ENCODE data around the gene MCAM. TPM values are rescaled to one million over a fixed set of nuclear protein-coding genes. Genes with fewer than 3 reads are reported as not detected.

The MCAM gene
- total and polyA plus RNA-seq, 2 of the 8 experiments (the other 6 are each of a cell fraction or from before 2014, with no cell fraction given), result 22.4 to 32.2 TPM

GRCh38 chr11:119319136-119319699, 2.3 kb upstream of the MCAM start (continued):
- TF ChIP-seq, protein P1, sequence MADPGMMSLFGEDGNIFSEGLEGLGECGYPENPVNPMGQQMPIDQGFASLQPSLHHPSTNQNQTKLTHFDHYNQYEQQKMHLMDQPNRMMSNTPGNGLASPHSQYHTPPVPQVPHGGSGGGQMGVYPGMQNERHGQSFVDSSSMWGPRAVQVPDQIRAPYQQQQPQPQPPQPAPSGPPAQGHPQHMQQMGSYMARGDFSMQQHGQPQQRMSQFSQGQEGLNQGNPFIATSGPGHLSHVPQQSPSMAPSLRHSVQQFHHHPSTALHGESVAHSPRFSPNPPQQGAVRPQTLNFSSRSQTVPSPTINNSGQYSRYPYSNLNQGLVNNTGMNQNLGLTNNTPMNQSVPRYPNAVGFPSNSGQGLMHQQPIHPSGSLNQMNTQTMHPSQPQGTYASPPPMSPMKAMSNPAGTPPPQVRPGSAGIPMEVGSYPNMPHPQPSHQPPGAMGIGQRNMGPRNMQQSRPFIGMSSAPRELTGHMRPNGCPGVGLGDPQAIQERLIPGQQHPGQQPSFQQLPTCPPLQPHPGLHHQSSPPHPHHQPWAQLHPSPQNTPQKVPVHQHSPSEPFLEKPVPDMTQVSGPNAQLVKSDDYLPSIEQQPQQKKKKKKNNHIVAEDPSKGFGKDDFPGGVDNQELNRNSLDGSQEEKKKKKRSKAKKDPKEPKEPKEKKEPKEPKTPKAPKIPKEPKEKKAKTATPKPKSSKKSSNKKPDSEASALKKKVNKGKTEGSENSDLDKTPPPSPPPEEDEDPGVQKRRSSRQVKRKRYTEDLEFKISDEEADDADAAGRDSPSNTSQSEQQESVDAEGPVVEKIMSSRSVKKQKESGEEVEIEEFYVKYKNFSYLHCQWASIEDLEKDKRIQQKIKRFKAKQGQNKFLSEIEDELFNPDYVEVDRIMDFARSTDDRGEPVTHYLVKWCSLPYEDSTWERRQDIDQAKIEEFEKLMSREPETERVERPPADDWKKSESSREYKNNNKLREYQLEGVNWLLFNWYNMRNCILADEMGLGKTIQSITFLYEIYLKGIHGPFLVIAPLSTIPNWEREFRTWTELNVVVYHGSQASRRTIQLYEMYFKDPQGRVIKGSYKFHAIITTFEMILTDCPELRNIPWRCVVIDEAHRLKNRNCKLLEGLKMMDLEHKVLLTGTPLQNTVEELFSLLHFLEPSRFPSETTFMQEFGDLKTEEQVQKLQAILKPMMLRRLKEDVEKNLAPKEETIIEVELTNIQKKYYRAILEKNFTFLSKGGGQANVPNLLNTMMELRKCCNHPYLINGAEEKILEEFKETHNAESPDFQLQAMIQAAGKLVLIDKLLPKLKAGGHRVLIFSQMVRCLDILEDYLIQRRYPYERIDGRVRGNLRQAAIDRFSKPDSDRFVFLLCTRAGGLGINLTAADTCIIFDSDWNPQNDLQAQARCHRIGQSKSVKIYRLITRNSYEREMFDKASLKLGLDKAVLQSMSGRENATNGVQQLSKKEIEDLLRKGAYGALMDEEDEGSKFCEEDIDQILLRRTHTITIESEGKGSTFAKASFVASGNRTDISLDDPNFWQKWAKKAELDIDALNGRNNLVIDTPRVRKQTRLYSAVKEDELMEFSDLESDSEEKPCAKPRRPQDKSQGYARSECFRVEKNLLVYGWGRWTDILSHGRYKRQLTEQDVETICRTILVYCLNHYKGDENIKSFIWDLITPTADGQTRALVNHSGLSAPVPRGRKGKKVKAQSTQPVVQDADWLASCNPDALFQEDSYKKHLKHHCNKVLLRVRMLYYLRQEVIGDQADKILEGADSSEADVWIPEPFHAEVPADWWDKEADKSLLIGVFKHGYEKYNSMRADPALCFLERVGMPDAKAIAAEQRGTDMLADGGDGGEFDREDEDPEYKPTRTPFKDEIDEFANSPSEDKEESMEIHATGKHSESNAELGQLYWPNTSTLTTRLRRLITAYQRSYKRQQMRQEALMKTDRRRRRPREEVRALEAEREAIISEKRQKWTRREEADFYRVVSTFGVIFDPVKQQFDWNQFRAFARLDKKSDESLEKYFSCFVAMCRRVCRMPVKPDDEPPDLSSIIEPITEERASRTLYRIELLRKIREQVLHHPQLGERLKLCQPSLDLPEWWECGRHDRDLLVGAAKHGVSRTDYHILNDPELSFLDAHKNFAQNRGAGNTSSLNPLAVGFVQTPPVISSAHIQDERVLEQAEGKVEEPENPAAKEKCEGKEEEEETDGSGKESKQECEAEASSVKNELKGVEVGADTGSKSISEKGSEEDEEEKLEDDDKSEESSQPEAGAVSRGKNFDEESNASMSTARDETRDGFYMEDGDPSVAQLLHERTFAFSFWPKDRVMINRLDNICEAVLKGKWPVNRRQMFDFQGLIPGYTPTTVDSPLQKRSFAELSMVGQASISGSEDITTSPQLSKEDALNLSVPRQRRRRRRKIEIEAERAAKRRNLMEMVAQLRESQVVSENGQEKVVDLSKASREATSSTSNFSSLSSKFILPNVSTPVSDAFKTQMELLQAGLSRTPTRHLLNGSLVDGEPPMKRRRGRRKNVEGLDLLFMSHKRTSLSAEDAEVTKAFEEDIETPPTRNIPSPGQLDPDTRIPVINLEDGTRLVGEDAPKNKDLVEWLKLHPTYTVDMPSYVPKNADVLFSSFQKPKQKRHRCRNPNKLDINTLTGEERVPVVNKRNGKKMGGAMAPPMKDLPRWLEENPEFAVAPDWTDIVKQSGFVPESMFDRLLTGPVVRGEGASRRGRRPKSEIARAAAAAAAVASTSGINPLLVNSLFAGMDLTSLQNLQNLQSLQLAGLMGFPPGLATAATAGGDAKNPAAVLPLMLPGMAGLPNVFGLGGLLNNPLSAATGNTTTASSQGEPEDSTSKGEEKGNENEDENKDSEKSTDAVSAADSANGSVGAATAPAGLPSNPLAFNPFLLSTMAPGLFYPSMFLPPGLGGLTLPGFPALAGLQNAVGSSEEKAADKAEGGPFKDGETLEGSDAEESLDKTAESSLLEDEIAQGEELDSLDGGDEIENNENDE (IDR thresholded peaks at IDR 0.05; ENCODE audit: insufficient replicate concordance, low read length), result no peak
- TF ChIP-seq CHD2 (IDR thresholded peaks at IDR 0.05; ENCODE audit: low read length), result no peak
- 0 out of 2 replicates have a peak, but pooled peaks have one; percentile 3 for TF ChIP-seq TBP (IDR thresholded peaks at IDR 0.05; ENCODE audit: low read depth, low read length)
